Measurements from ENCODE around the gene CHD3.
A peak's percentile ranks its signal among the peaks of the same experiment; 100 is the strongest.

Gene CHD3

DNA sequence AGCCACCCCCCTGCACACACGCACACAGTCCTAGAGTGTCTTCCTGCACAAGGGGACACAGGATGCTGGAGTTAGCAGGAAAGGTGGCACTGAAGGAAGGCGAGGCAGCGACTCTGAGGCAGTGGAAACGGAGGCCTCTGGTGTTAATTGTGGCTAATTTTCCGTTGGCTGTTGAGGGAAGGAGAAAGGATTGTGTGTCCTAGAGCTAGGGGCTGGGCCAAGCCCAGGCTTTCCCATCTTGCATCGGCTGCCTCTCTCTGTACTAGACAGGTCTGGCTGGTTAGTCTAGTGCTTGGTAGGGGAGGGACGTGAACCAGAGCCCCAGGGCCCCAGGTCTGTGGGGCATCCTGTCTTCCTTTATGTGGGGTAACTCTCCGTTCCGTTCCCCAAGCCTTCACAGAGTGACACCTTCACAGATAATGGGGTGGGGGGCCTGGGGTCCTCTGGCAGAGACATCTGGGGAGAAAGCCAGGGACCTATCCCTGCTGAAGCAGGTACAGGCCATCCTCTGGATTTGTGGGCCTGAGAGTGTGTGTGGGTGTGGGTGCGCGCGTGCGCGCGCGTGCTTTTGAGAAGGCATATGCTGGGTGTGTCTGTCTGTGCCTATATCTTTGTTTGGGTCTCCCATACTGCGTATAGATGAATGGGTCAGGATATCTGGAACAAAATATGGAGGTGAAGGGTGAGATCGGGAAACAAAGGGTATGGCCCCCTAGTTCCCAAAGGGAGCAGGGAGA lies at the start of gene CHD3:
CHD3 (plus strand) TSS at position 606 of the 737 bp plus-strand sequence. CDS start 212 bp downstream, outside the sequence.
- peak; percentile 43 to 62 for DNase-seq (ENCODE audit: low read depth in 2 of 2)

DNA sequence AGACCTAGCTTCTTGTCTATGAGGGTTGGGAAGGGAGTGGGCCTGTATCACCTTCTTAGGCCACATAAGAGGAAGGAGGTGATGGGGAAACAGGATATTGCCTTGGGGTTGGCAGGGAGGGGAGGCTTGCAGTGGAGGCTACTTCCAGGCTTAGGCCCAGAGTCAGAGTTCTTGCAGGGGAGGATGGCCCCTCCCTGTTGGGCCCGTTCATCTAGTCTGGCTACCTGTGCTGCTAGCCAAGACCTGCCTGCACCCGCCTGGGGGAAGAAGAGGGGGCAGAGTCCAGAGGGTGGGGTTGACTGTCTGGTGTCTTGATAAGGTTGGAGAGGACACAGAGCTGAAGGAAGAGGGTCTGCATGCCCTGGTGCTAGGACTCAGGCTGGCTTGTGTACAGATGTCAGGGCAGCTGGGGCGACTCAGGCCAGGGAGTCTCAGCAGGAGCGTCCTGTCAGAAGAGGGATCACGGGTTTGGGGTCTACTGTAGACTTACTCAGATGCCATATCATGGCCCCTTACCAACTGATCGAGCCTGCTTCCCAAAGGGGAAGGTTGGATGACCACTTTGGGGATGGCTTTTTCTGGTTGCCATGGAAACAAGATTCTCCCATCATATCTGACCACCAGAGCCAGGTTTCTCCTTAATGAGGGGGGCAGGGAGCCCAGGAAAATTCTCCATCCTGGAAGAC lies 49.3 kb upstream of the CHD3 start:
- no peak for DNase-seq (ENCODE audit: low read depth in 2 of 2)

DNA sequence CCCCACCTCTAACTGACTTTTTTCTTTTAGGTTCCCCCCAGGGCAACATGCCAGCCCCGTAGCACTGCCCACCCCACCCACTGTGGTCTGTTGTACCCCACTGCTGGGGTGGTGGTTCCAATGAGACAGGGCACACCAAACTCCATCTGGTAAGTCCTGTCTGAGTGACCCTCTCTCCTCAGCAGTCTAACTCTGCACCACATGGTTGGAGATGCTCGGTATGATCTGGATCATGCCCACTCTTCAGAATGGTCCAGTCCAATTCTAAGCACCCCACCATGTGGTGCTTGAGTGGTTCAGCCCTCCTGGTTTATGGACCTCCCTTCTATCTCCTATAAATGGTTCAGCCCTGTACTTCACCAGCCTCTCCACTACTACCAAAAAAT lies 48.7 kb upstream of the CHD3 start:
- no peak for DNase-seq (ENCODE audit: low read depth in 2 of 2)

DNA sequence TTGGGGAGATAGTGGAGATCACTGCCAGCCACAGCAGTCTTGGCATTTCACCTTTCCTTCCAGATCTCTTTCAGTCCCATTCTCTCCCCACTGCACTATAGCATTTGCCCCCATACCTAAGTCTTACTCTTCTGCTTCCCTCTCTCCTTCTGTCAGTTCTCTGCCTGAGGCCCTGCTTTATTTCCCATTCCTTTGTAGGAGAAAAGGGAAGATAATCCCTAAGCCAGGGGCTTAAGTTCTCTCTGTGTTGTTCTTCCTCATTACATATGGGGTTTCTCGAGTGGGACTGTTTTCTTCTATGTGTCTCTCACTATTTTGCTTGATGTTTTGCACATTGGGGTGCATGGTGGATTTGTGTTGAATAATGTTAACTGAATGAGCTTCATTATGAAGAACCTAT lies 48.1 kb upstream of the CHD3 start:
- no peak for DNase-seq (ENCODE audit: low read depth in 2 of 2)

DNA sequence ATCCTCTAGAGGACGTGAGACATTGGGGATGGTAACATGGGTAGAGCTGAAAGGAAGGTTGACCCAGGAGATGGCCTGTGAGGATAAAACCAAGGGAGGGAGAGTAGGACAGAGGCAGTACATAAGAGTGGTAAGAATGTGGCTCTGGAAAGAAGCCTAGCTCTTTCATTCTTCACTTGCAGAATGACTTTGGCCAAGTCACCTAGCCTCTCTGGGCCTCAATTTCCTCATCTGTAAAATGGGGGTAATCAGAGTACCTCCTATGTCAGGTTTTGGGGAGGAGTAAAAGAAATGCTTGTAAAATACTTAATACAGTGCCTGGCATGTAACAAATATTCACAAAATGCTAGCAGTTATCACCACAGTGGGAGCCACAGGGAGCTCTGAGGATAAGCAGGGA lies 47.7 kb upstream of the CHD3 start:
- DNase-seq (ENCODE audit: low read depth in 2 of 2), result no peak

DNA sequence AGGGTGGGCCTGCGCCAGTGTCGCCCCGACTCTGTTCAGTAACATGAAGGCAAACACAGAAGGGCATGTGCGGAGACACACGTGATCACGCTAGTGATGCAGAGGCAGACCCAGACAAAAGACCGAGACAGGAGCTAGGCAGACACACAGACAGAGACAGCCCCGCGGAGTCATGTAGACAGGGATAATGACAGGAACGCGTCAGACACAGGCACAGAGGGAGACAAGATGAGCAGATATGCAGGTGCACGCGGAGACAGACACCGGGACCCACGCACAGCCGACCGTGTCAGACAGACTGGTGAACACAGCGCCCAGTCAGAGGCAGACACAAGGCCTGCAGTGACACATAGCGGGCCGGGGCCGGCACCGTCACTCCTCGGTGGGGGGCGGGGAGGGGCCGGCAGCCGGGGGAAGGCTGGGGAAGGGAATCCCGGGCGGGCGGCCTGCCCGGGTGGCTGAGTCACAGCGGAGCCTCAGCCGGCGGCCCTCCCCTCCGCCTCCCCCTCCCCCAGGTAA lies 47.1 kb upstream of the CHD3 start:
- DNase-seq (ENCODE audit: low read depth in 2 of 2), result peak; percentile 84 to 92

DNA sequence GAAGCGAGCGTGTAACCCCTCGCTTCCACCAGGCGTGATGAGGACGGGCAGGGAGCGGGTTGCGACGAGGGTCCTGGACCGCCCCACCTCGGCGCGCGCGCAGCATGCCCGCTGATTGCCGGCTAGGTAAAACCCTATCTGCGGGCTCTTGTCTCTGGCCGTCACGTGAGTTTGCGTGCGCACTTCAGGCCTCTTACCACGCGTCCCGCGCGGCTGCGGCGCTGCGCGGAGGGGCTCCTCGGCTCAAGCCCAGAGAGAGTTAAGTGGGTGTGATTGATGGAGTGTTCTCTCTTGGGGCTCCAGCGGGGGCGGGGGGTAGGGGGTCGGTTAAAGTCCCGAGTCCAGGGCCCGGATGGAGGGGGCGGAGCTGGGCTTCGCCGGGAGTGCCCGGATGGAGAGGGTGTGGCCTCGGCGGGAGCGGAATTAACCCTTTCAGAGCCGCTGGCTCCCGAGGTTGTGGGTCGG lies 46.6 kb upstream of the CHD3 start:
- DNase-seq (ENCODE audit: low read depth in 2 of 2), result peak; percentile 79 to 81

DNA sequence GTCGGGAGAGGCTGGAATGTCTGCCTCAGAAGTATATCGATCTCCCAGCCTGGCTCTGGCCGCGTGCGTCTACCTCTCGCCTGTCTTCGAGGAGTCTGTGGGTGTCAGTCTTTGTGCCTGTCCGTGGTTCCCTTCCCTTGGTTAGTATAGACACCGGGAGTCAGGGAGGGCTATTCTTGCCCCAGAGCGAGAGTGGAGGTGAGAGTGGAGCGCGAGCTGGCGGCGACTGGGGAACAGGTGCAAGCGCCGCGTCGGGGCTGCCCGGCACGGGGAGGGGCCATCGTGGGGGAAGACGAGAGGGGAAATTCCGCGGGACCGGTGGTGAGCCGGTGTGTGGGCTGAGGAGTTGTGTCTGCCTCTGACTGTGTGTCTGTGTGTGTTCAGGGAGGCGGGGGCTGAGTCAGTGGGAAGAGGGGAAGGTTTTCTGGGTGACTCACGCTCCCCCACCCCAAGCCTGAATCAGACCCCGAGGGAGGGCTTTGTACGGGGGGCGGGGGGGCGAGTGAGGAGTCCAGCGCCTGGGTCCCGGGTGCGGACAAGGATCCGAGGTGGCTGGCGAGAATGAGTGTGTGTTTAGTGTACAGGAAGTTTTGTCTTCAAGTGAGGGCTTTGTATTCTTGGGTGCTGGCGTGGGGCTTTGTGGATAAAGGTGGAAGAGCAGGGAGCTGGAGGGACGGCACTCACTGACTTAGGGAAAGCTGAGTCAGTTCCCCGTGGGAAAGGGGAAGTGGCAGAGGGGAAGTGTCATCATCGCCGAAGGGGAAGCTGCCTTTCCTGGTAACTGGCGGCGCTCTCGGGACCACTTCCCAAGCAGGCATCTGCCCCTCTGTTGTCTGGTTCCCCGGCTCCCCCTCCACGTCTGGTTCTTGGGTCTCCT lies 46.0 kb upstream of the CHD3 start:
- DNase-seq (ENCODE audit: low read depth in 2 of 2), result peak; percentile 88 to 95

DNA sequence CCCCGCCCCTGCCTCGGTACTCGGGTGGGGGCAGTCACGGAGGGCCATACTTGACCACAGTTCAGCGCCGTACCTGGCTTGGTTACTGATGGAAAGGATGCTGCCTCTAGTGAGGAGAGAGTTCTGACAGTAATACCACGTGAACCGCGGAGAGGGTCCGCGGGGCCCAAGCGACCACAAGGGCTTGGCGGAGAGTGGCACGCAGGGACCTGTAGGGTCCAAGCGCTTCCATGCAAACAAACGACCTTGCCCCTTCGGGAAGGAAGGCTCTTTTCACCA lies 45.4 kb upstream of the CHD3 start:
- peak in 1 of 2 donors; percentile 33 for DNase-seq (ENCODE audit: low read depth in 2 of 2)

DNA sequence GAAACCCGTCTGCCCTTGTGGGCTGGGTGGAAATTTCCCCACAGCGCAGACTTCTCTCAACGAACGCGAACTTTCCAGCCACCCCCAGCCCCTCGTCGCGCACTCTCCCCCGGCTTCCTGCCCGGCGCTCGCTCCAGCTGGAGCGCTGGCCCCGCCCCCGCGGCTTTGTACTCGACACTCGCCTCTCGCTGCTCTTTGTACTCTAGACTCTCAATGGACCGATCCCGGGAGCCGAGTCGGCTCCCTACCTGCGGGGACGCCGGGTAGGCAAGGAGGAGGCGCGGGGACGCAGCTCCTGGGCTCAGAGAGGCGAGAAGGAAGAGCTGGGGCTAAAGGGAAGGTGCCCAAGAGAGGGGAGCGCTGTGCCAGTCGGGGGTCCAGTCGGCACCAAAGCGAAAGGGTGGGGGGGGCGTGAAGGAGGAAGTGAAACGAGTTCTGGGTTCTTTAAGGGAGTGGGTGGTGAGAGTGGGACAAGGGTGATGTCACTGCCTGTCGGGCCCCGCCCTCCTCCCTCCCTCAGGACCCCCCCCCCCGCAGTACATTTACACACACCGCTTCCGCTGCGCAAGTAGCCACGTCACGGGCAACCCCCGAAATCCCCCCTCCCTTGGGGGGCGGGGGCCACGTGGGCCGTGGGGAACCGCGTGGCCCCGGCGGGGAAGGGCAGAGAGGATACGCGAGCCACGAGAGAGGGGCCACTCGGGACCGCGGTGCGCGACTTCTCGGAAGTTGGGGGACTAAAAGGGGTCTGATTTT lies 44.9 kb upstream of the CHD3 start:
- DNase-seq (ENCODE audit: low read depth in 2 of 2), result peak; percentile 83 to 86

DNA sequence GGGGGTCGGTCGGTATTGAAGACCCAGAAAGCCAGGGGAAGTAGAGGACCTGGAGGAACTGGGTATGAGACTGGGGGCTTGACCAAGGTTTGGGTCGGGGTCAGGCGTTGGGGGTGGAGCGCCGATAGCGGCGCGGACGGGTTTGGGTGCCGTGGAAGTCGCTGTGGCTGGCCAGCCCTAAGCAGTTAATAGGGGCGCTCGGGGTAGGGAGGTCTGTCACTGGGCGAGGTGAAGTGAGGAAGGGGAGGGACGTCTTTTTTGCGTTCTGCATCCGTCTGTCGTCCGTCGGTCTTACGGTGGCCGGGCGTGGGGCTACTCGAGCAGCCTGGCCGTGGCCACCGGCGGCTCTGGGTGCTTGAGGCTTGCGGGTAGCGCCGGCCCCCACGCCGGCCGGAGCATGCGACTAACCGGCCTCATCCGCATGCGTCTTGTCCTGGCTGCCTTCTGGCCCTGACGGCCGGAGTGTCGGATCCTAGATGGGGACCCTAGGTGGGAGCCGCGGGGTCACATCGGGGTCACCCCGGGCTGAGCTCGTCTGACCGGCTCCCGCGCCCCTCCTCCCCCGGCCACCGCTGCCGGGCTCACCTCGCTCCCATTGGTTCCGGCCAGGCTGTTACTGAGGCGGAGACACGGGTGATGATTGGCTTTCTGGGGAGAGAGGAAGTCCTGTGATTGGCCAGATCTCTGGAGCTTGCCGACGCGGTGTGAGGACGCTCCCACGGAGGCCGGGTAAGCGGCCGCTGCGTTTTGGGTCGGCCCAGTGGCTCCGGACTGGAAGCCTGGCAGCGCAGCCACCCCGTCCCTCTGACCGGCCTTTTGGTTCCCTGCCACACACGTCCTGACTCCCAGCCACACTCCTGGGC lies 44.1 kb upstream of the CHD3 start:
- DNase-seq (ENCODE audit: low read depth in 2 of 2), result peak; percentile 72 to 84

DNA sequence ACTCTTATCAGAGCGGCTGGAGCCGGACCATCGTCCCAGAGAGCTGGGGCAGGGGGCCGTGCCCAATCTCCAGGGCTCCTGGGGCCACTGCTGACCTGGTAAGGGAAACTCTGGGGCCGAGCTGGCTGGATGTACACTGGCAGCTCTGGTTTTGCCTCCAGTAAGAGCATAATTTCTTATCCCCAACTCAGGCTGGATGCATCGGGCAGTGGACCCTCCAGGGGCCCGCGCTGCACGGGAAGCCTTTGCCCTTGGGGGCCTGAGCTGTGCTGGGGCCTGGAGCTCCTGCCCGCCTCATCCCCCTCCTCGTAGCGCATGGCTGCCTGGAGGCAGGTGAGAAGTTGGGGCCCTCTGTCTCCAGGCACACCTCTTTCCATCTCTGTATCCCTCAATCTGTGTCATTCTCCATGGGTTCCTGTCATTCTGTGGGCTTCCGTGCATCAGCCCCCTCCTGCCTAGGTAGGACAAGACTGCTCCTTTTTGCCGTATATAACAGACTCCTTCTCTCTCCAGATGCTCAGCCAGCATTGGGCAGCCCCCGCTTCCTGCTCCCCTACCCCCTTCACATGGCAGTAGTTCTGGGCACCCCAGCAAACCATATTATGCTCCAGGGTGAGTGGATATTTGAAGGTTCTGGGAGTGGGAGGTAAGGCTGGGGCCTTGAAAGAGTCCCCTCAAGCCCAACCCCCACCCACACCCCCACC lies 43.1 kb upstream of the CHD3 start:
- DNase-seq (ENCODE audit: low read depth in 2 of 2), result no peak

DNA sequence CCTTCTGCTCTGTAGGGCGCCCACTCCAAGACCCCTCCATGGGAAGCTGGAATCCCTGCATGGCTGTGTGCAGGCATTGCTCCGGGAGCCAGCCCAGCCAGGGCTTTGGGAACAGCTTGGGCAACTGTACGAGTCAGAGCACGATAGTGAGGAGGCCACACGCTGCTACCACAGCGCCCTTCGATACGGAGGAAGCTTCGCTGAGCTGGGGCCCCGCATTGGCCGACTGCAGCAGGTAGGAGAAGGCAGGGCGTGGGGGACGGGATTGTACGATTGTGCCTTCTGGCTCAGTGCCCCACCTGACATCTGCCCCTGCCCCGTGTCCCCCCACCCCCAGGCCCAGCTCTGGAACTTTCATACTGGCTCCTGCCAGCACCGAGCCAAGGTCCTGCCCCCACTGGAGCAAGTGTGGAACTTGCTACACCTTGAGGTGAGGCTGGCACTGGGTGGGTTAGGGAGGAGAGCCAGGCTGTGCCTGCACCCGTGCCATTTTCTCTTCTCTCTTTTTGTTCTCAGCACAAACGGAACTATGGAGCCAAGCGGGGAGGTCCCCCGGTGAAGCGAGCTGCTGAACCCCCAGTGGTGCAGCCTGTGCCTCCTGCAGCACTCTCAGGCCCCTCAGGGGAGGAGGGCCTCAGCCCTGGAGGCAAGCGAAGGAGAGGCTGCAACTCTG lies 42.4 kb upstream of the CHD3 start:
- no peak for DNase-seq (ENCODE audit: low read depth in 2 of 2)

DNA sequence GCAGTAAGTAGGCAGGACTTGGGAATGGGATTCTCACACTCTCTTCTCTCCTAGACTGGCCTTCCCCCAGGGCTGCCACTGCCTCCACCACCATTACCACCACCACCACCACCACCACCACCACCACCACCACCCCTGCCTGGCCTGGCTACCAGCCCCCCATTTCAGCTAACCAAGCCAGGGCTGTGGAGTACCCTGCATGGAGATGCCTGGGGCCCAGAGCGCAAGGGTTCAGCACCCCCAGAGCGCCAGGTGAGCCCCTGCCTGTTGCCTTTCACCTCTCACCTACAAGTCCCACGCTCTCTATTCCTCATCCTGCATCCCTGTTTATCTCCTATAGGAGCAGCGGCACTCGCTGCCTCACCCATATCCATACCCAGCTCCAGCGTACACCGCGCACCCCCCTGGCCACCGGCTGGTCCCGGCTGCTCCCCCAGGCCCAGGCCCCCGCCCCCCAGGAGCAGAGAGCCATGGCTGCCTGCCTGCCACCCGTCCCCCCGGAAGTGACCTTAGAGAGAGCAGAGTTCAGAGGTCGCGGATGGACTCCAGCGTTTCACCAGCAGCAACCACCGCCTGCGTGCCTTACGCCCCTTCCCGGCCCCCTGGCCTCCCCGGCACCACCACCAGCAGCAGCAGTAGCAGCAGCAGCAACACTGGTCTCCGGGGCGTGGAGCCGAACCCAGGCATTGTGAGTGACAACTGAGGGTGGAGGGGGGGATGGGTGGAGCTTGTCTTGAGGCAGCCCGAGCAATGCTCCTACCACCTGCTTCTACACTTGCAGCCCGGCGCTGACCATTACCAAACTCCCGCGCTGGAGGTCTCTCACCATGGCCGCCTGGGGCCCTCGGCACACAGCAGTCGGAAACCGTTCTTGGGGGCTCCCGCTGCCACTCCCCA lies 41.6 kb upstream of the CHD3 start:
- no peak for DNase-seq (ENCODE audit: low read depth in 2 of 2)

DNA sequence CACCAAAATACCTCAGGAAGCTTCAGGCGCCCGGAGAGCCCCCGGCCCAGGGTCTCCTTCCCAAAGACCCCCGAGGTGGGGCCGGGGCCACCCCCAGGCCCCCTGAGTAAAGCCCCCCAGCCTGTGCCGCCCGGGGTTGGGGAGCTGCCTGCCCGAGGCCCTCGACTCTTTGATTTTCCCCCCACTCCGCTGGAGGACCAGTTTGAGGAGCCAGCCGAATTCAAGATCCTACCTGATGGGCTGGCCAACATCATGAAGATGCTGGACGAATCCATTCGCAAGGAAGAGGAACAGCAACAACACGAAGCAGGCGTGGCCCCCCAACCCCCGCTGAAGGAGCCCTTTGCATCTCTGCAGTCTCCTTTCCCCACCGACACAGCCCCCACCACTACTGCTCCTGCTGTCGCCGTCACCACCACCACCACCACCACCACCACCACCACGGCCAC lies 40.4 kb upstream of the CHD3 start:
- DNase-seq (ENCODE audit: low read depth in 2 of 2), result no peak

DNA sequence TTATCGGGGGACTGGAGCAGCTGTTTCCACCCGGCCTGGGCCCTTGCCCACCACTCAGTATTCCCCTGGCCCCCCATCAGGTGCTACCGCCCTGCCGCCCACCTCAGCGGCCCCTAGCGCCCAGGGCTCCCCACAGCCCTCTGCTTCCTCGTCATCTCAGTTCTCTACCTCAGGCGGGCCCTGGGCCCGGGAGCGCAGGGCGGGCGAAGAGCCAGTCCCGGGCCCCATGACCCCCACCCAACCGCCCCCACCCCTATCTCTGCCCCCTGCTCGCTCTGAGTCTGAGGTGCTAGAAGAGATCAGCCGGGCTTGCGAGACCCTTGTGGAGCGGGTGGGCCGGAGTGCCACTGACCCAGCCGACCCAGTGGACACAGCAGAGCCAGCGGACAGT lies 39.9 kb upstream of the CHD3 start:
- no peak for DNase-seq (ENCODE audit: low read depth in 2 of 2)

DNA sequence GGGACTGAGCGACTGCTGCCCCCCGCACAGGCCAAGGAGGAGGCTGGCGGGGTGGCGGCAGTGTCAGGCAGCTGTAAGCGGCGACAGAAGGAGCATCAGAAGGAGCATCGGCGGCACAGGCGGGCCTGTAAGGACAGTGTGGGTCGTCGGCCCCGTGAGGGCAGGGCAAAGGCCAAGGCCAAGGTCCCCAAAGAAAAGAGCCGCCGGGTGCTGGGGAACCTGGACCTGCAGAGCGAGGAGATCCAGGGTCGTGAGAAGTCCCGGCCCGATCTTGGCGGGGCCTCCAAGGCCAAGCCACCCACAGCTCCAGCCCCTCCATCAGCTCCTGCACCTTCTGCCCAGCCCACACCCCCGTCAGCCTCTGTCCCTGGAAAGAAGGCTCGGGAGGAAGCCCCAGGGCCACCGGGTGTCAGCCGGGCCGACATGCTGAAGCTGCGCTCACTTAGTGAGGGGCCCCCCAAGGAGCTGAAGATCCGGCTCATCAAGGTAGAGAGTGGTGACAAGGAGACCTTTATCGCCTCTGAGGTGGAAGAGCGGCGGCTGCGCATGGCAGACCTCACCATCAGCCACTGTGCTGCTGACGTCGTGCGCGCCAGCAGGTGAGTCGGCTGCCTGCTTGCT lies 39.3 kb upstream of the CHD3 start:
- DNase-seq (ENCODE audit: low read depth in 2 of 2), result no peak
